ENCODE results near the gene DOCK4.

DNA sequence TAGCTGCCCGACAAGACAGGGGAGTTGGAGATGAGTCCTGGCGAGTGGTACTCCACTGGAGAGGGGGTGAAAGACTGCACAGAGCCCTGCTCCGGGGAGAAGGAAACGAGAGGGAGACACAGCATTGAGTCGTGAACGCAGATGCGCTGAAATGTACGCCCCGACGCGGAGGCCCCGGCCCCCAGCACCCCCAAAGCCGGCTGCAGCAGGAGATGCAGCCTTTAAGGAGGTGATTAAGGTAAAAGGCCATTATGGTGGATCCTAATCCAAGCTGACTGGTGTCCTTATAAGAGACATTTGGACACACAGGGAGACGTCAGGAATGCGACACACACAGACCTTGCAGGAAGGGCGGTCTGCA, 477.6 kb downstream of the DOCK4 start:
- TF ChIP-seq CTCF (IDR thresholded peaks at IDR 0.05): no peak
- TF ChIP-seq EP300 (IDR thresholded peaks at IDR 0.05): no peak
- no peak for TF ChIP-seq POLR2A (IDR thresholded peaks at IDR 0.05)
